Tibial artery (tissue), 4 donors: ENCODE data around the gene FOXO3.
A peak's percentile ranks its signal among the peaks of the same experiment; 100 is the strongest.

Source experiments
- DNase-seq, 2 donors: peaks; one replicate each; pipeline ENCODE4 v3.0.0-alpha.2; 2019
- H3K27ac ChIP-seq, 2 donors: fragments of 200-600 bp; sonication (generic) in 1 of 2; 1 replicate in 1 of 2; 2 replicates in 1 of 2; pipeline ENCODE4 v1.5.1; 2018 to 2019; ENCODE audit warnings: mild to moderate bottlenecking in 1 of 2
- H3K27me3 ChIP-seq, 2 donors: fragments of 200-600 bp; sonication (generic) in 1 of 2; one replicate each; pipeline versions ENCODE4 v1.5.1 to v1.6.0; 2016 to 2019
- H3K36me3 ChIP-seq, 3 donors: fragments of 200-600 bp; sonication (generic) in 2 of 3; one replicate each; pipeline ENCODE4 v1.5.1; 2016 to 2019; ENCODE audit warnings: mild to moderate bottlenecking in 2 of 3
- H3K4me1 ChIP-seq, 4 donors: fragments of 200-600 bp; sonication (generic) in 2 of 4; 1 replicate in 3 of 4; 2 replicates in 1 of 4; pipeline ENCODE4 v1.5.1; 2016 to 2019
- H3K4me3 ChIP-seq, 2 donors: fragments of 200-600 bp; sonication (generic) in 1 of 2; 1 replicate in 1 of 2; 2 replicates in 1 of 2; pipeline ENCODE4 v1.5.1; 2018 to 2019; ENCODE audit warnings: mild to moderate bottlenecking in 2 of 2
- H3K9me3 ChIP-seq, 3 donors: fragments of 200-600 bp; sonication (generic) in 1 of 3; one replicate each; pipeline ENCODE4 v1.5.1; 2016 to 2019
- intact Hi-C: fragments of 100-400 bp; cut with DNase I; formaldehyde crosslinking; loops from one replicate; pipeline ENCODE4 v1.15.0; 2023; ENCODE audit warnings: low total_unique reads
- TF ChIP-seq, protein P1 (sequence below), 2 experiments: fragments of 200-600 bp in 1 of 2; fragments of 450-650 bp in 1 of 2; IDR thresholded peaks; one replicate each; pipeline ENCODE4 v1.5.1; 2017 to 2019; ENCODE audit warnings: antibody characterized with exemption in 2 of 2, mild to moderate bottlenecking in 1 of 2, moderate library complexity in 1 of 2

FOXO3 gene

DNA sequence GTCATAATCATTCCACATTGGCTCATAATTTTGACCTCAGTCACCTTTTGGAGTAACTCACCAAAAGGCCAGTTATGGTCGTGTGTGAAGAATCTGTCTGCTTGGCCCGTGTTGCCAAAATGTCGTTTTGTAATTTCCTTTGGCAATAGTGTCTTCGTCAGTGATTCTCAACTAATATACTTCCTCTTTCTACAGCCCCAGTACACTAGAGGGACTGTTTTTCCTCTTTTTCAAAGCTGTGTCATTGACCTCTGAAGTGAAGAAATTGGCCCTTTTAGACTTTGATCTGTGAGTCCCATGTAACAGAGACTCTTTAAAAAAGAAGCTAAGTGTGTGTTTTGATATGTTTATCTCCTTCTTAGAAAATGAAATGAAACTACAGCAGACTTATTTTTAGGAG, 5.2 kb downstream of the FOXO3 start:
- peaks cover 0 to 76% (median 45%) of the 10 kb centered on the region in 4 donors for H3K4me1 ChIP-seq
- H3K27me3 ChIP-seq: no peaks in the 10 kb centered on the region
- peak; percentile 77 to 78 for DNase-seq
- TF ChIP-seq, protein P1, sequence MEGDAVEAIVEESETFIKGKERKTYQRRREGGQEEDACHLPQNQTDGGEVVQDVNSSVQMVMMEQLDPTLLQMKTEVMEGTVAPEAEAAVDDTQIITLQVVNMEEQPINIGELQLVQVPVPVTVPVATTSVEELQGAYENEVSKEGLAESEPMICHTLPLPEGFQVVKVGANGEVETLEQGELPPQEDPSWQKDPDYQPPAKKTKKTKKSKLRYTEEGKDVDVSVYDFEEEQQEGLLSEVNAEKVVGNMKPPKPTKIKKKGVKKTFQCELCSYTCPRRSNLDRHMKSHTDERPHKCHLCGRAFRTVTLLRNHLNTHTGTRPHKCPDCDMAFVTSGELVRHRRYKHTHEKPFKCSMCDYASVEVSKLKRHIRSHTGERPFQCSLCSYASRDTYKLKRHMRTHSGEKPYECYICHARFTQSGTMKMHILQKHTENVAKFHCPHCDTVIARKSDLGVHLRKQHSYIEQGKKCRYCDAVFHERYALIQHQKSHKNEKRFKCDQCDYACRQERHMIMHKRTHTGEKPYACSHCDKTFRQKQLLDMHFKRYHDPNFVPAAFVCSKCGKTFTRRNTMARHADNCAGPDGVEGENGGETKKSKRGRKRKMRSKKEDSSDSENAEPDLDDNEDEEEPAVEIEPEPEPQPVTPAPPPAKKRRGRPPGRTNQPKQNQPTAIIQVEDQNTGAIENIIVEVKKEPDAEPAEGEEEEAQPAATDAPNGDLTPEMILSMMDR (IDR thresholded peaks at IDR 0.05): peak in 1 of 2 experiments; percentile 28
- peak overlapping the region; percentile 86 to 97 for H3K4me3 ChIP-seq
- intact Hi-C loops: loop anchor here (10.0 kb wide), 1 partner anchor 129 kb away; no protein-coding TSS in a partner anchor
- H3K27ac ChIP-seq: peak overlapping the region; percentile 97 to 99
- no peaks in the 10 kb centered on the region for H3K9me3 ChIP-seq
- H3K36me3 ChIP-seq: peaks cover 33 to 56% (median 46%) of the 10 kb centered on the region in 3 donors

DNA sequence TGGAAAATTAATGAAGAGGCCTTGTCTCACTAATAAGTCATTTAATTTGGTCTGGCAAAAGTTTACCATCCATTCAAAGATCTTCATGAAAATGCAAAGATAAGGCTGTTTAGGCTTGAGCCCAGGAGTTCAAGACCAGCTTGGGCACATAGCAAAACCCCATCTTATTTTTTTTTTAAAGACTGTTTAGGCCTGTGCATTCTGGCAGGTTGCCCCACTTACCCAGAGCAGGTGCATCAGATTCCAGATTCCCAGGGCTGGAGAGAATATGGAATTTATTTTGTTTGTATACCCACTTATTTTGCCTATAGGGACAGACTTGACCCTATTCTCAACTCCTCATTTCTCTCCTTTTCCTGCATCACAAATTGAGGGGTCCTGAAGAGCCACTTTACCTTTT, 5.7 kb downstream of the FOXO3 start:
- Histone ChIP-seq H3K27ac (peak overlapping the region; percentile 97 to 99), H3K4me1 (peaks cover 0 to 81% (median 50%) of the 10 kb centered on the region in 4 donors)

DNA sequence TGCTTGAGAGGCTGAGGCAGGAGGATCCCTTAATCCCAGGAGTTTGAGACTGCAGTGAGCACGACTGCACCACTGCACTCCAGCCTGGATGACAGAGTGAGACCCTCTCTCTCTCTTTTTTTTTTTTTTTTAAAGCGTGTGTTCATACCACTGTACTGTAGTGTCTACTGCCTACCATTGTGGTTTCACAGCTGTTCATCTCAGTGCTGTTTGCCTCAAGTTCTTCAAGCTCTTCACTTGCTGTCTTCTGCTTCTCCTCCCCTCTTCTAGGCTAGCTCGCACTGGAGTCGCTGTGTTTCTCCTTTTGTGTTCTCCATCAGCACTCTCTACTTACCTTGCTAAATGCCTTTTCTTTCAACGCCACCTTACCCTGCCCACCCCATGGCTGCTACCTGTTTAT, 7.4 kb downstream of the FOXO3 start:
- TF ChIP-seq, protein P1 (IDR thresholded peaks at IDR 0.05): no peak
- Histone ChIP-seq H3K9me3 (no peaks in the 10 kb centered on the region), H3K36me3 (peaks cover 50 to 62% (median 59%) of the 10 kb centered on the region in 3 donors), H3K4me1 (peaks cover 0 to 98% (median 62%) of the 10 kb centered on the region in 4 donors), H3K27me3 (no peaks in the 10 kb centered on the region), H3K27ac (peak overlapping the region; percentile 97 to 99), H3K4me3 (no peak overlapping the region)
- intact Hi-C loops: loop anchor here (10.0 kb wide), 1 partner anchor 127 kb away; no protein-coding TSS in a partner anchor
- DNase-seq: no peak

More for the DNA sequence above, 5.7 kb downstream of the FOXO3 start:
- no peak for DNase-seq
- H3K27me3 ChIP-seq: no peaks in the 10 kb centered on the region
- peak overlapping the region in 1 of 2 donors; percentile 97 for H3K4me3 ChIP-seq
- H3K9me3 ChIP-seq: no peaks in the 10 kb centered on the region
- H3K36me3 ChIP-seq: peaks cover 37 to 61% (median 49%) of the 10 kb centered on the region in 3 donors
- TF ChIP-seq, protein P1 (IDR thresholded peaks at IDR 0.05): no peak
- intact Hi-C loops: loop anchor here (10.0 kb wide), 1 partner anchor 128 kb away; no protein-coding TSS in a partner anchor

DNA sequence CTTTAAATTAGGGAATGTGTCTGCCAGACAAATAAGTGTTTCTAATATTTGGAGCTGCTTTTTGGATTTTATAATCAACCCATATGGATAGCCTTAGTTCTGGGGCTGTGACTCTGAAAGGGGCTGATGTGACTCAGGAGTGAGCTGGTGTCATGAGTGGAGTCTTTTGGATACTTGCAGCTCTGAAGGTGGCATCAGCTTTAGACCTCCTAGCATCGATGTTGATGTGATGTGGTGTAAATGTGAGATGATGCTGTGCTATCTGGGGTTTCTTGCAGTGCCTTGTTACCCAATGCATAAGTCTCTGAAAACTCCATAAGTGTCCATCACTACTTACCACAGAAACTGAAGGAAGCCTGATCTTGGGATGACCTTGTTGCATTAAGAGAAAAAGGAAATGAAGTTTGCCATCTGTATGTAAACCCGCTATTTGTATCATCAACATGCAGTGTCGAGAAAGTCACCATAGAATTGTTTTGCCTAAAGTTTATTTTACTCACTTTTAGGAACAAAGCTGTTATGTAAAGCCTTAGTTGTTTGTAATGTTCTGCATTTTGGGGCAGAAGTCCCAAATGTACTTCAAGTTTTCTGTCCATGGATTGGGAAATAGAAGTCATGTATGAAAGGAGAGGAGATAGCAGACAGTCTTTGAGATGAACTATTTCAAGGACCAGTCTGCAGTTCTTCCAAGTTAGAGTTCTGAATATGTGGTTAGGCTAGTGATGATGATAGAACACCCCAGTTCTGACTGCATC, 8.0 kb downstream of the FOXO3 start:
- intact Hi-C loops: loop anchor here (10.0 kb wide), 1 partner anchor 126 kb away; no protein-coding TSS in a partner anchor
- Histone ChIP-seq H3K27me3 (no peaks in the 10 kb centered on the region), H3K27ac (peak overlapping the region in 1 of 2 donors; percentile 97), H3K4me1 (peaks cover 0 to 98% (median 63%) of the 10 kb centered on the region in 4 donors), H3K36me3 (peaks cover 50 to 68% (median 65%) of the 10 kb centered on the region in 3 donors), H3K9me3 (no peaks in the 10 kb centered on the region), H3K4me3 (no peak overlapping the region)
- no peak for DNase-seq
- TF ChIP-seq, protein P1 (IDR thresholded peaks at IDR 0.05): no peak

DNA sequence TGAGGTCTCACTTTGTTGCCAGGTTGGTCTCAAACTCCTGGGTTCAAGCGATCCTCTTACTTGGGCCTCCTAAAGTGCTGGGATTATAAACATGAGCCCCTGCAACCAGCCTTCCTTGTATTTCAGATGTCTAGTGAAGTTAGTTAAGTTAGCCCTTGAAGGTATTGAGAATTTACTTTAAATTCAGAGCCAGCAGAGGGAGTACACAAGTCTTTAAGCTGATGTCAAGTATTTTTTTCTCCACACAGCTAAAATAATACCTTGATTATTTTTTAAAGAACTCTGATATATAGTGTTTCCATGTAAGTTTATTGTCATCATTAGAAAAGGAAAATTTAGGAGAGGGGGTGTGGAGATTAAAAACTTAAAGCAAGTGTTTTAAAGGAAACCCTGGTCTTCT, 9.8 kb downstream of the FOXO3 start:
- Histone ChIP-seq H3K4me3 (no peak overlapping the region), H3K9me3 (no peaks in the 10 kb centered on the region), H3K4me1 (peaks cover 0 to 99% (median 65%) of the 10 kb centered on the region in 4 donors), H3K36me3 (peaks cover 50 to 68% (median 68%) of the 10 kb centered on the region in 3 donors), H3K27me3 (no peaks in the 10 kb centered on the region), H3K27ac (peak overlapping the region in 1 of 2 donors; percentile 46)
- no peak for DNase-seq
- intact Hi-C loops: no loop called here
- TF ChIP-seq, protein P1 (IDR thresholded peaks at IDR 0.05): no peak
